WTC11 (cell line): ENCODE data around the gene IBA57. TPM values are rescaled to one million over a fixed set of nuclear protein-coding genes. Genes with fewer than 3 reads are reported as not detected.

Experiments used
- ATAC-seq: fragments of 200-7000 bp; cut with Tn5 transposase; 2 replicates; pipeline ENCODE4 v1.10.0; 2021; ENCODE audit warnings: mild to moderate bottlenecking, moderate library complexity
- CTCF ChIA-PET: fragments of 300-600 bp; sonication (Branson Sonifier 250); formaldehyde crosslinking; loops from one replicate; lab custom pipeline; 2021; ENCODE audit warnings: antibody characterized with exemption; lab: Charles Lee
- POLR2A ChIA-PET: fragments of 350-600 bp; sonication (Branson Sonifier 250); formaldehyde crosslinking; loops from one replicate; lab custom pipeline; 2021; ENCODE audit warnings: antibody characterized with exemption; lab: Charles Lee
- DNase-seq: peaks from one replicate; pipeline ENCODE4 v3.0.0; 2021; ENCODE audit warnings: low spot score
- H3K27ac Mint-ChIP-seq: 2 replicates; pipeline ENCODE4 v1.8.0; 2021; ENCODE audit warnings: mixed read lengths
- H3K27me3 Mint-ChIP-seq: 2 replicates; pipeline ENCODE4 v1.8.0; 2021; ENCODE audit warnings: low read depth, mild to moderate bottlenecking, moderate library complexity, mixed read lengths
- H3K36me3 Mint-ChIP-seq: 2 replicates; pipeline ENCODE4 v1.8.0; 2021; ENCODE audit warnings: mixed read lengths
- H3K4me1 Mint-ChIP-seq: 2 replicates; pipeline ENCODE4 v1.8.0; 2022; ENCODE audit warnings: mixed read lengths
- H3K4me3 Mint-ChIP-seq: 2 replicates; pipeline ENCODE4 v1.8.0; 2021; ENCODE audit warnings: mild to moderate bottlenecking, moderate library complexity, mixed read lengths
- H3K9me3 Mint-ChIP-seq: 2 replicates; pipeline ENCODE4 v1.8.0; 2021; ENCODE audit warnings: mixed read lengths
- AFF4 ChIP-seq: sonication (generic); formaldehyde crosslinking; IDR thresholded peaks from 2 replicates; pipeline ENCODE4 v1.8.1; 2023; ENCODE audit warnings: mild to moderate bottlenecking, missing genetic modification reagents, borderline replicate concordance
- ERG ChIP-seq: fragments of 250-450 bp; sonication (Bioruptor Pico); IDR thresholded peaks from 2 replicates; pipeline ENCODE4 v1.8.0; 2021; ENCODE audit warnings: mild to moderate bottlenecking
- FOXP4 ChIP-seq: sonication (generic); formaldehyde crosslinking; IDR thresholded peaks from 2 replicates; pipeline ENCODE4 v1.8.0; 2022; ENCODE audit warnings: mild to moderate bottlenecking, missing genetic modification reagents
- GABPB1 ChIP-seq: sonication (generic); formaldehyde crosslinking; IDR thresholded peaks from 2 replicates; pipeline ENCODE4 v1.8.1; 2023; ENCODE audit warnings: mild to moderate bottlenecking, missing genetic modification reagents
- IRF1 ChIP-seq: sonication (generic); formaldehyde crosslinking; IDR thresholded peaks from 2 replicates; pipeline ENCODE4 v1.8.0; 2023; ENCODE audit warnings: missing genetic modification reagents
- NFE2L1 ChIP-seq: sonication (generic); formaldehyde crosslinking; IDR thresholded peaks from 2 replicates; pipeline ENCODE4 v1.8.1; 2023; ENCODE audit warnings: missing genetic modification reagents
- NR1H2 ChIP-seq: sonication (generic); formaldehyde crosslinking; IDR thresholded peaks from 2 replicates; pipeline ENCODE4 v1.9.0; 2021; ENCODE audit warnings: mild to moderate bottlenecking, moderate library complexity, missing genetic modification reagents
- NR3C1 ChIP-seq: sonication (generic); formaldehyde crosslinking; conservative IDR thresholded peaks from 2 replicates; pipeline ENCODE4 v1.8.1; 2023; ENCODE audit warnings: low read depth, mild to moderate bottlenecking, missing genetic modification reagents
- PREB ChIP-seq: sonication (generic); formaldehyde crosslinking; IDR thresholded peaks from 2 replicates; pipeline ENCODE4 v1.8.1; 2022; ENCODE audit warnings: mild to moderate bottlenecking, missing genetic modification reagents, moderate library complexity, borderline replicate concordance
- PRRX2 ChIP-seq: fragments of 250-450 bp; sonication (Bioruptor Pico); IDR thresholded peaks from 2 replicates; pipeline ENCODE4 v1.8.0; 2021; ENCODE audit warnings: mild to moderate bottlenecking
- RORB ChIP-seq: fragments of 250-450 bp; sonication (Bioruptor Pico); IDR thresholded peaks from 2 replicates; pipeline ENCODE4 v1.9.0; 2021; ENCODE audit warnings: mild to moderate bottlenecking
- SMAD4 ChIP-seq: sonication (generic); formaldehyde crosslinking; IDR thresholded peaks from 2 replicates; pipeline ENCODE4 v1.8.0; 2022; ENCODE audit warnings: mild to moderate bottlenecking, missing genetic modification reagents
- ZBTB21 ChIP-seq: sonication (generic); formaldehyde crosslinking; IDR thresholded peaks from 2 replicates; pipeline ENCODE4 v1.8.1; 2023; ENCODE audit warnings: mild to moderate bottlenecking, missing genetic modification reagents, borderline replicate concordance
- ZBTB43 ChIP-seq: sonication (generic); formaldehyde crosslinking; IDR thresholded peaks from 2 replicates; pipeline ENCODE4 v1.8.1; 2023; ENCODE audit warnings: mild to moderate bottlenecking, missing genetic modification reagents
- ZNF121 ChIP-seq: sonication (generic); formaldehyde crosslinking; IDR thresholded peaks from 2 replicates; pipeline ENCODE4 v1.8.0; 2023; ENCODE audit warnings: missing genetic modification reagents
- ZNF232 ChIP-seq: sonication (generic); formaldehyde crosslinking; IDR thresholded peaks from 2 replicates; pipeline ENCODE4 v1.8.0; 2022; ENCODE audit warnings: mild to moderate bottlenecking, missing genetic modification reagents
- ZNF423 ChIP-seq: fragments of 250-450 bp; sonication (Bioruptor Pico); IDR thresholded peaks from 2 replicates; pipeline ENCODE4 v2.1.2; 2022; ENCODE audit warnings: mild to moderate bottlenecking, moderate library complexity
- ZNF532 ChIP-seq: fragments of 250-450 bp; sonication (Bioruptor Pico); IDR thresholded peaks from 2 replicates; pipeline ENCODE4 v1.9.0; 2021; ENCODE audit warnings: mild to moderate bottlenecking, borderline replicate concordance
- total RNA-seq: library from RNA; stranded (reverse); gene quantifications from 3 replicates; pipeline ENCODE4 v1.2.3, GENCODE V29; 2021

Gene IBA57
- total RNA-seq, 1 experiment from 2014 or later, result 11.4 TPM

GRCh38 chr1:228118040-228118439, 47.6 kb upstream of the IBA57 start:
- Mint-ChIP-seq H3K9me3 (peaks cover 48% of the 10 kb centered on the region), H3K27me3 (peaks cover 39% of the 10 kb centered on the region), H3K4me3 (no peak overlapping the region), H3K27ac (no peak overlapping the region), H3K36me3 (peaks cover 20% of the 10 kb centered on the region), H3K4me1 (no peaks in the 10 kb centered on the region)
- ChIA-PET POLR2A (no interaction called here), CTCF (no interaction called here)
- ATAC-seq (no peak), DNase-seq (no peak)
- TF ChIP-seq RORB (no peak), IRF1 (CRISPR knock-in tag) (no peak), AFF4 (CRISPR knock-in tag) (no peak), NFE2L1 (CRISPR knock-in tag) (no peak), PREB (CRISPR knock-in tag) (no peak), ZNF532 (CRISPR knock-in tag) (no peak), ZBTB43 (CRISPR knock-in tag) (no peak), GABPB1 (CRISPR knock-in tag) (no peak), PRRX2 (no peak), SMAD4 (CRISPR knock-in tag) (no peak), ZBTB21 (no peak), NR3C1 (CRISPR knock-in tag) (no peak), ERG (no peak), ZNF232 (CRISPR knock-in tag) (no peak), ZNF423 (CRISPR knock-in tag) (no peak), ZNF121 (CRISPR knock-in tag) (no peak), FOXP4 (no peak), NR1H2 (CRISPR knock-in tag) (no peak)
